K562 (cell line): ENCODE results near the gene MEOX2. TPM values are rescaled to one million over a fixed set of nuclear protein-coding genes. Genes with fewer than 3 reads are reported as not detected.

Experiments used
- ATAC-seq: fragments of 200-7000 bp; cut with Tn5 transposase; 3 replicates; pipeline ENCODE4 v1.9.1; 2020; ENCODE audit warnings: moderate library complexity
- BruUV-seq: library from RNA; stranded (reverse); fragments of 400-500 nt; replicated peaks from 2 replicates; lab custom pipeline; 2021; lab: Mats Ljungman, UMichigan
- CTCF ChIA-PET: fragments of 300-600 bp; formaldehyde crosslinking; extraction: SDS; loops from one replicate; lab custom pipeline; 2021; ENCODE audit warnings: low intra/inter-chr PET ratio; lab: Yijun Ruan, JAX
- POLR2A ChIA-PET: fragments of 300-600, 350-650 bp; sonication (Branson Sonifier 250); formaldehyde crosslinking; extraction: SDS; loops from one replicate; lab custom pipeline; 2021; ENCODE audit warnings: antibody characterized with exemption, inconsistent platforms; lab: Yijun Ruan, JAX
- DNase-seq, 4 experiments: peaks; one replicate each; pipeline versions ENCODE4 v3.0.0 to v3.0.0-alpha.2; 2011 to 2018; ENCODE audit warnings: low spot score in 3 of 4, mixed read lengths in 3 of 4; ENCODE audit errors: extremely low read depth in 1 of 4
- FAIRE-seq: peaks from 2 replicates; lab custom pipeline; 2011; peaks lifted over from hg19 to GRCh38; lab: Jason Lieb, UNC
- H2AFZ ChIP-seq: 2 replicates; pipeline ENCODE4 v1.6.0; 2011; ENCODE audit warnings: low read depth, low read length, control low read depth, inconsistent platforms
- H3K27ac ChIP-seq: fragments of 200-600 bp; 3 replicates; pipeline ENCODE4 v1.8.0; 2011; ENCODE audit warnings: low read depth, mild to moderate bottlenecking, control low read depth, inconsistent platforms, low read length, moderate library complexity, mixed read lengths; ENCODE audit errors: extremely low read depth
- H3K27me3 ChIP-seq, 2 experiments: fragments of 300-600 bp in 1 of 2; 2 replicates in 1 of 2; 3 replicates in 1 of 2; pipeline versions ENCODE4 v1.6.0 to v1.8.0; 2011; ENCODE audit warnings: inconsistent platforms in 2 of 2, low read length in 2 of 2, mild to moderate bottlenecking in 1 of 2, mixed read lengths in 1 of 2, moderate library complexity in 1 of 2; ENCODE audit not compliant: control insufficient read depth in 2 of 2, insufficient read depth in 2 of 2
- H3K36me3 ChIP-seq: fragments of 300-600 bp; 3 replicates; pipeline ENCODE4 v1.8.0; 2011; ENCODE audit warnings: mild to moderate bottlenecking, low read length, inconsistent platforms; ENCODE audit not compliant: control insufficient read depth, insufficient read depth
- H3K4me1 ChIP-seq, 2 experiments: fragments of 200-600 bp in 1 of 2; replicated peaks in 1 of 2; 2 replicates in 1 of 2; 3 replicates in 1 of 2; pipeline versions ENCODE4 v1.5.1 to v1.8.0; 2011; ENCODE audit warnings: inconsistent platforms in 2 of 2, low read length in 2 of 2, mild to moderate bottlenecking in 1 of 2, mixed read lengths in 1 of 2, moderate library complexity in 1 of 2; ENCODE audit not compliant: control insufficient read depth in 2 of 2, insufficient read depth in 2 of 2
- H3K4me2 ChIP-seq: 2 replicates; pipeline ENCODE4 v1.6.1; 2011; ENCODE audit warnings: low read length, control low read depth, inconsistent platforms, mixed read lengths; ENCODE audit not compliant: insufficient read depth
- H3K4me3 ChIP-seq: fragments of 200-600 bp; sonication (generic), shearing (Covaris generic); 2 replicates; pipeline ENCODE4 v1.5.1; 2016; ENCODE audit warnings: control low read depth, inconsistent platforms
- H3K79me2 ChIP-seq: fragments of 200-600 bp; 3 replicates; pipeline ENCODE4 v1.8.0; 2011; ENCODE audit warnings: low read length, inconsistent platforms; ENCODE audit not compliant: control insufficient read depth, insufficient read depth
- H3K9ac ChIP-seq, 2 experiments: 2 replicates each; pipeline versions ENCODE4 v1.6.0 to v1.6.1; 2011; ENCODE audit warnings: low read depth in 2 of 2, low read length in 2 of 2, control low read depth in 1 of 2, inconsistent platforms in 1 of 2, mild to moderate bottlenecking in 1 of 2, mixed read lengths in 1 of 2; ENCODE audit not compliant: insufficient read depth in 1 of 2
- H3K9me1 ChIP-seq: one replicate; pipeline ENCODE4 v1.6.0; 2011; ENCODE audit warnings: inconsistent platforms, mild to moderate bottlenecking, low read length, moderate library complexity; ENCODE audit not compliant: control insufficient read depth, insufficient read depth
- H3K9me3 ChIP-seq: replicated peaks from 2 replicates; pipeline ENCODE4 v1.5.1; 2011; ENCODE audit warnings: low read depth, low read length, inconsistent platforms; ENCODE audit not compliant: control insufficient read depth, insufficient read depth
- H4K20me1 ChIP-seq: replicated peaks from 2 replicates; pipeline ENCODE4 v1.6.1; 2011; ENCODE audit warnings: low read length, inconsistent platforms, mixed read lengths; ENCODE audit not compliant: control insufficient read depth, insufficient read depth
- ARID4B ChIP-seq: sonication (generic); formaldehyde crosslinking; IDR thresholded peaks from 2 replicates; pipeline ENCODE4 v1.8.0; 2022; ENCODE audit warnings: mild to moderate bottlenecking, missing genetic modification reagents
- CBX5 ChIP-seq: IDR thresholded peaks from 2 replicates; pipeline ENCODE4 v1.6.1; 2014; ENCODE audit warnings: low read depth, borderline replicate concordance
- JUN ChIP-seq, 2 experiments: sonication (generic) in 1 of 2; formaldehyde crosslinking in 1 of 2; IDR thresholded peaks; 2 replicates each; pipeline versions ENCODE4 v1.6.1 to v1.8.0; 2012 to 2022; ENCODE audit warnings: borderline replicate concordance in 2 of 2, mild to moderate bottlenecking in 2 of 2, improper control_type of control experiment in 1 of 2, low read depth in 1 of 2, low read length in 1 of 2, missing genetic modification reagents in 1 of 2
- RBM22 ChIP-seq: fragments of 200-400 bp; formaldehyde crosslinking; IDR thresholded peaks from 2 replicates; pipeline ENCODE4 v1.6.1; 2018; ENCODE audit warnings: low read length, low read depth; ENCODE audit not compliant: poor library complexity, severe bottlenecking
- SNAPC5 ChIP-seq: fragments of 250-450 bp; sonication (Bioruptor Pico); IDR thresholded peaks from 2 replicates; pipeline ENCODE4 v1.8.0; 2021; ENCODE audit warnings: moderate library complexity, mild to moderate bottlenecking, inconsistent platforms
- TBP ChIP-seq: optimal IDR thresholded peaks from 2 replicates; pipeline ENCODE3; 2011; ENCODE audit warnings: low read depth, low read length, improper control_type of control experiment
- THRA ChIP-seq: fragments of 450-650 bp; IDR thresholded peaks from 2 replicates; pipeline ENCODE4 v1.6.1; 2017; ENCODE audit warnings: mild to moderate bottlenecking, moderate library complexity
- ZBED1 ChIP-seq: IDR thresholded peaks from 2 replicates; pipeline ENCODE4 v1.6.1; 2014
- ZBTB49 ChIP-seq: sonication (generic); formaldehyde crosslinking; IDR thresholded peaks from 2 replicates; pipeline ENCODE4 v1.8.0; 2022; ENCODE audit warnings: missing genetic modification reagents, mild to moderate bottlenecking, borderline replicate concordance
- ZFP1 ChIP-seq: fragments of 450-650 bp; formaldehyde crosslinking; IDR thresholded peaks from 2 replicates; pipeline ENCODE4 v1.4.0; 2020; ENCODE audit warnings: mild to moderate bottlenecking, mixed read lengths
- ZNF764 ChIP-seq: fragments of 250-450 bp; sonication (Bioruptor Pico); IDR thresholded peaks from 2 replicates; pipeline ENCODE4 v1.4.0; 2020; ENCODE audit warnings: low read depth, mild to moderate bottlenecking, moderate library complexity
- WGBS: fragments of 100-300 bp; shearing (Covaris generic); methylation state at CpG from one replicate; pipeline ENCODE4 v1.1.6; 2016; ENCODE audit warnings: low coverage, mixed read lengths; ENCODE audit not compliant: insufficient coverage; ENCODE audit errors: missing lambda C conversion rate; 5-methylcytosine and 5-hydroxymethylcytosine counted together
- in situ Hi-C: fragments of 300-500 bp; cut with MboI; formaldehyde crosslinking; loops from 4 replicates; pipeline ENCODE4 v1.15.0; 2018; ENCODE audit warnings: inconsistent platforms, mixed read lengths
- intact Hi-C: fragments of 100-400 bp; cut with micrococcal nuclease; formaldehyde crosslinking; loops from 2 replicates; pipeline ENCODE4 v1.14.2; 2022
- polyA plus RNA-seq, 8 experiments: library from polyadenylated mRNA; depleted of rRNA in 4 of 8; stranded (reverse) in 5 of 8; unstranded in 3 of 8; fragments of >200 nt; fragmentation: Nextera tagmentation in 2 of 8; fragmentation: Illumina TruSeq in 1 of 8; extraction: Ambion mirVana in 2 of 8; extraction: Trizol in 1 of 8; gene quantifications; 2 replicates each; pipeline versions ENCODE4 v1.2.1 to v1.2.3, GENCODE V29; 2011 to 2014; ENCODE audit warnings: inconsistent platforms in 1 of 8, missing spikeins in 1 of 8
- total RNA-seq, 7 experiments: library from RNA; depleted of rRNA in 6 of 7; stranded (reverse); fragments of >200 nt in 6 of 7; fragmentation: Illumina TruSeq in 2 of 7; extraction: Trizol in 2 of 7; gene quantifications; 2 replicates each; pipeline versions ENCODE4 v1.2.1 to v1.2.3, GENCODE V29; 2011 to 2021; ENCODE audit warnings: low replicate concordance in 1 of 7

MEOX2 gene
- total and polyA plus RNA-seq, 9 of the 15 experiments (the other 6 are each of a cell fraction or from before 2014, with no cell fraction given) = not detected

- TF ChIP-seq ARID4B (CRISPR knock-in tag) (no peak), ZNF764 (CRISPR knock-in tag) (no peak), ZFP1 (CRISPR knock-in tag) (no peak), ZBED1 (no peak), RBM22 (no peak)
Observed at GRCh38 chr7:15682111-15682510, 4.4 kb downstream of the MEOX2 start (continued).

GRCh38 chr7:15681631-15682030, 4.9 kb downstream of the MEOX2 start:
- TF ChIP-seq ZBTB49 (CRISPR knock-in tag) = no peak
- TF ChIP-seq SNAPC5 (CRISPR knock-in tag) = no peak
- no peak for TF ChIP-seq CBX5
- TF ChIP-seq THRA = no peak
- TF ChIP-seq TBP = no peak
- TF ChIP-seq JUN (IDR thresholded peaks at IDR 0.05; ENCODE audit: borderline replicate concordance, low read depth, low read length) = no peak
- no peak for TF ChIP-seq JUN (CRISPR knock-in tag; IDR thresholded peaks at IDR 0.05; ENCODE audit: borderline replicate concordance)
- TF ChIP-seq, all 486 proteins: peak for 0
- no peaks in the 10 kb centered on the region for H3K79me2 ChIP-seq

More at GRCh38 chr7:15681631-15682030, 4.9 kb downstream of the MEOX2 start:
- Histone ChIP-seq H3K4me2 (no peak overlapping the region), H3K9me1 (no peaks in the 10 kb centered on the region), H3K9me3 (no peaks in the 10 kb centered on the region), H2AFZ (no peak overlapping the region), H4K20me1 (no peaks in the 10 kb centered on the region), H3K27me3 (no peaks in the 10 kb centered on the region), H3K4me3 (no peak overlapping the region), H3K36me3 (no peaks in the 10 kb centered on the region), H3K4me1 (no peaks in the 10 kb centered on the region), H3K27ac (no peak overlapping the region), H3K9ac (no peak overlapping the region)
- 3% methylated on average over 2 of the region's 2 CpGs for WGBS
- DNase-seq = no peak
- POLR2A ChIA-PET = no interaction called here
- FAIRE-seq = no peak
- no peak for ATAC-seq
- in situ Hi-C loops (no loop called here), intact Hi-C loops (no loop called here)
- CTCF ChIA-PET = no interaction called here
- no TSS peak for BruUV-seq
